ENCODE measurements around the gene ESPN.

DNA sequence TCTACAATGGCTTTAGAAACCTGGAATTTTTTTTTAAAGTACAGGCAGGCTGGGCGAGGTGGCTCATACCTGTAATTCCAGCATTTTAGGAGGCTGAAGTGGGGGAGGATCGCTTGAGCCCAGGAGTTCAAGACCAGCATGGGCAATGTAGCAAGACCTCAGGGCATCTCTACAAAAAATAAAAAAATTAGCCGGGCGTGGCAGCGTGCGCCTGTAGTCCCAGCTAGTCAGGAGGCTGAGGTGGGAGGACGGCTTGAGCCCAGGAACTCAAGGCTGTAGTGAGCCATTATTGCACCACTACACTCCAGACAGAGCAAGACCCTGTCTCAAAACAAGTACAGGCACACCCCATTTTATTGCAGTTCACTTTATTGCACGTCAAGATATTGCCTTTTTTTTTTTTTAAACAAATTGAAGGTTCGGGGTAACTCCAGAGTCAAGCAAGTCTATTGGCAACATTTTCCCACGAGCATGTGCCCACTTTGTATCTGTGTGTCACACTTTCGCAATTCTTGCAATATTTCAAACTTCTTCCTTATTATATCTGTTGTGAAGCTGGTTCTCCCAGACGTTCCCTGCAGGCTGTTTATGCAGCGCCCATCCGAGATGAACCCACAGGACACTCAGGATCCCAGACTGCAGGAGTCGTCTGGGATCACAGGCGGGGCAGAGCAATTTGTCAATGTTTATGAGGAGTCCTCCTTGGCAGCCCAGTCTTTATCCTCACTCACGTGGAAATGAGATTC, 9.5 kb upstream of the ESPN start:
- no peak for TF ChIP-seq POLR2A (IDR thresholded peaks at IDR 0.05)
- TF ChIP-seq, protein P1, sequence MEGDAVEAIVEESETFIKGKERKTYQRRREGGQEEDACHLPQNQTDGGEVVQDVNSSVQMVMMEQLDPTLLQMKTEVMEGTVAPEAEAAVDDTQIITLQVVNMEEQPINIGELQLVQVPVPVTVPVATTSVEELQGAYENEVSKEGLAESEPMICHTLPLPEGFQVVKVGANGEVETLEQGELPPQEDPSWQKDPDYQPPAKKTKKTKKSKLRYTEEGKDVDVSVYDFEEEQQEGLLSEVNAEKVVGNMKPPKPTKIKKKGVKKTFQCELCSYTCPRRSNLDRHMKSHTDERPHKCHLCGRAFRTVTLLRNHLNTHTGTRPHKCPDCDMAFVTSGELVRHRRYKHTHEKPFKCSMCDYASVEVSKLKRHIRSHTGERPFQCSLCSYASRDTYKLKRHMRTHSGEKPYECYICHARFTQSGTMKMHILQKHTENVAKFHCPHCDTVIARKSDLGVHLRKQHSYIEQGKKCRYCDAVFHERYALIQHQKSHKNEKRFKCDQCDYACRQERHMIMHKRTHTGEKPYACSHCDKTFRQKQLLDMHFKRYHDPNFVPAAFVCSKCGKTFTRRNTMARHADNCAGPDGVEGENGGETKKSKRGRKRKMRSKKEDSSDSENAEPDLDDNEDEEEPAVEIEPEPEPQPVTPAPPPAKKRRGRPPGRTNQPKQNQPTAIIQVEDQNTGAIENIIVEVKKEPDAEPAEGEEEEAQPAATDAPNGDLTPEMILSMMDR (IDR thresholded peaks at IDR 0.05) = no peak

Measured in adrenal gland (tissue), 5 donors.